GM13976 (cell line): ENCODE data around the gene CNOT10.
"Not testable (repeated sequence)": the region's sequence is repeated elsewhere in the genome, so short reads cannot be mapped to it uniquely, and the experiment has no call there.

Source experiments
- DNase-seq: peaks from one replicate; pipeline ENCODE4 v3.0.0; 2012; ENCODE audit warnings: low spot score
- CTCF ChIP-seq: IDR thresholded peaks from 2 replicates; pipeline ENCODE4 v1.5.1; 2012; ENCODE audit warnings: borderline replicate concordance, mild to moderate bottlenecking; ENCODE audit not compliant: insufficient read depth; ENCODE audit errors: extremely low read depth, missing control alignments, control extremely low read depth
- in situ Hi-C: fragments of 300-500 bp; cut with MboI; formaldehyde crosslinking; loops from one replicate; pipeline ENCODE4 v1.12.0; 2022; ENCODE audit warnings: low sequenced_read_pairs, mixed read lengths, inconsistent platforms; ENCODE audit not compliant: unreplicated experiment

The CNOT10 gene

GRCh38 chr3:32646761-32647160 lies 38.2 kb upstream of the CNOT10 start:
- DNase-seq: no peak
- in situ Hi-C loops: no loop called here
- no peak for TF ChIP-seq CTCF

- DNase-seq, in situ Hi-C loops: not testable (repeated sequence)
Measured at GRCh38 chr3:32652337-32653100, 32.5 kb upstream of the CNOT10 start.

GRCh38 chr3:32655167-32655566 lies 29.8 kb upstream of the CNOT10 start:
- TF ChIP-seq CTCF: no peak
- in situ Hi-C loops: no loop called here
- DNase-seq: no peak

GRCh38 chr3:32660634-32661033 lies 24.4 kb upstream of the CNOT10 start:
- no peak for TF ChIP-seq CTCF
- DNase-seq: no peak
- in situ Hi-C loops: no loop called here

GRCh38 chr3:32662647-32663046 lies 22.3 kb upstream of the CNOT10 start:
- TF ChIP-seq CTCF: no peak
- no peak for DNase-seq
- in situ Hi-C loops: no loop called here

GRCh38 chr3:32664630-32665075 lies 20.3 kb upstream of the CNOT10 start:
- in situ Hi-C loops: loop anchor here (5.0 kb wide), 1 partner anchor 157 kb away; no protein-coding TSS in a partner anchor
- DNase-seq: peak; percentile 77

GRCh38 chr3:32667072-32667582 lies 17.9 kb upstream of the CNOT10 start:
- in situ Hi-C loops: loop anchor here (5.0 kb wide), 1 partner anchor 160 kb away; no protein-coding TSS in a partner anchor
- no peak for DNase-seq
- no peak for TF ChIP-seq CTCF

GRCh38 chr3:32669226-32669625 lies 15.8 kb upstream of the CNOT10 start:
- in situ Hi-C loops: loop anchor here (5.0 kb wide), 1 partner anchor 162 kb away; no protein-coding TSS in a partner anchor
- not testable (repeated sequence) for DNase-seq

- DNase-seq, in situ Hi-C loops: not testable (repeated sequence)
Measured at GRCh38 chr3:32673730-32674129, 11.3 kb upstream of the CNOT10 start.
